Non-pigmented ciliary epithelial cell (primary cell): ENCODE data around the gene RPS15A.
"Not testable (repeated sequence)": the region's sequence is repeated elsewhere in the genome, so short reads cannot be mapped to it uniquely, and the experiment has no call there.

Experiments
- DNase-seq: peaks from one replicate; pipeline ENCODE4 v3.0.0-alpha.2; 2010; ENCODE audit warnings: low read depth

The RPS15A gene

GRCh38 chr16:18756639-18757038, 33.5 kb downstream of the RPS15A start:
- DNase-seq = not testable (repeated sequence)

- DNase-seq = not testable (repeated sequence)
Observed at GRCh38 chr16:18742870-18743269, 47.3 kb downstream of the RPS15A start.

GRCh38 chr16:18740027-18740426, 50.1 kb downstream of the RPS15A start:
- DNase-seq = not testable (repeated sequence)

GRCh38 chr16:18738768-18739167, 51.4 kb downstream of the RPS15A start:
- DNase-seq = not testable (repeated sequence)

GRCh38 chr16:18734279-18734678, 55.9 kb downstream of the RPS15A start:
- DNase-seq = not testable (repeated sequence)
